GM06990 (cell line): ENCODE results near the gene SSR4.

Experiments
- DNase-seq: peaks from one replicate; pipeline ENCODE4 v3.0.0-alpha.2; 2011; ENCODE audit not compliant: insufficient read length; ENCODE audit errors: extremely low read depth
- H3K27me3 ChIP-seq: replicated peaks from 2 replicates; pipeline ENCODE4 v1.6.0; 2011; ENCODE audit warnings: low read length; ENCODE audit not compliant: control insufficient read depth, insufficient read depth
- H3K36me3 ChIP-seq: 2 replicates; pipeline ENCODE4 v1.5.1; 2011; ENCODE audit warnings: low read length; ENCODE audit not compliant: control insufficient read depth, insufficient read depth
- H3K4me3 ChIP-seq: replicated peaks from 2 replicates; pipeline ENCODE4 v1.5.1; 2011; ENCODE audit warnings: low read depth, mild to moderate bottlenecking, control low read depth, low read length
- CTCF ChIP-seq: IDR thresholded peaks from 2 replicates; pipeline ENCODE4 v1.5.1; 2011; ENCODE audit warnings: low read length, control low read depth, mild to moderate bottlenecking, inconsistent platforms; ENCODE audit not compliant: insufficient read depth, poor library complexity, severe bottlenecking

SSR4 gene

GRCh38 chrX:153792368-153792767 is 2.1 kb upstream of the SSR4 start:
- DNase-seq, result no peak
- TF ChIP-seq CTCF, result no peak
- peaks cover 13% of the 10 kb centered on the region for H3K36me3 ChIP-seq
- H3K4me3 ChIP-seq, result peak overlapping the region; percentile 65; the same call in 1 of the 2 replicates
- no peaks in the 10 kb centered on the region for H3K27me3 ChIP-seq

GRCh38 chrX:153793291-153793690 is 1.2 kb upstream of the SSR4 start:
- no peak for DNase-seq
- H3K4me3 ChIP-seq, result peak overlapping the region; percentile 65
- TF ChIP-seq CTCF, result no peak
- no peaks in the 10 kb centered on the region for H3K27me3 ChIP-seq
- peaks cover 18% of the 10 kb centered on the region for H3K36me3 ChIP-seq

- H3K36me3 ChIP-seq, result peaks cover 19% of the 10 kb centered on the region
- DNase-seq, result no peak
- no peaks in the 10 kb centered on the region for H3K27me3 ChIP-seq
- no peak for TF ChIP-seq CTCF
- H3K4me3 ChIP-seq, result peak overlapping the region; percentile 65
Observed at GRCh38 chrX:153794897-153795816, 689 bp downstream of the SSR4 start.

- peaks cover 19% of the 10 kb centered on the region for H3K36me3 ChIP-seq
- TF ChIP-seq CTCF, result no peak
- H3K4me3 ChIP-seq, result no peak overlapping the region
- no peak for DNase-seq
- no peaks in the 10 kb centered on the region for H3K27me3 ChIP-seq
Observed at GRCh38 chrX:153797415-153798015, 3.0 kb downstream of the SSR4 start.

- DNase-seq, result no peak
- TF ChIP-seq CTCF, result no peak
- no peak overlapping the region for H3K4me3 ChIP-seq
- no peaks in the 10 kb centered on the region for H3K27me3 ChIP-seq
- H3K36me3 ChIP-seq, result peaks cover 19% of the 10 kb centered on the region
Observed at GRCh38 chrX:153799326-153799725, 4.9 kb downstream of the SSR4 start.
